ENCODE measurements around the gene RPE65. TPM values are rescaled to one million over a fixed set of nuclear protein-coding genes. Genes with fewer than 3 reads are reported as not detected.

RPE65 gene
- total RNA-seq, 1 donor from 2014 or later, result not detected

GRCh38 chr1:68460935-68461334, 11.2 kb upstream of the RPE65 start:
- Histone ChIP-seq H3K27ac (no peak overlapping the region), H3F3A (ENCODE audit: low read depth) (no peaks in the 10 kb centered on the region), H3K9ac (no peak overlapping the region), H3K4me2 (no peak overlapping the region), H4K20me1 (ENCODE audit: low read depth) (no peaks in the 10 kb centered on the region), H3K79me2 (ENCODE audit: low read depth) (no peaks in the 10 kb centered on the region), H3K4me3 (no peak overlapping the region), H3K27me3 (no peaks in the 10 kb centered on the region), H3K36me3 (no peaks in the 10 kb centered on the region), H3K4me1 (peaks cover 9% of the 10 kb centered on the region), H2AFZ (replicated peaks) (no peak overlapping the region), H3K9me3 (ENCODE audit: low read depth) (no peaks in the 10 kb centered on the region)
- peaks cover 16% of the 10 kb centered on the region for H3K9me3 Mint-ChIP-seq
- no peak for DNase-seq (ENCODE audit: low spot score)
- H3K27me3 Mint-ChIP-seq (ENCODE audit: insufficient read depth, low read depth), result no peaks in the 10 kb centered on the region
- no peak overlapping the region for H3K27ac Mint-ChIP-seq
- no peak for TF ChIP-seq EZH2phosphoT487 (IDR thresholded peaks at IDR 0.05)
- no peak for TF ChIP-seq CTCF (IDR thresholded peaks at IDR 0.05)
- TF ChIP-seq EZH2 (IDR thresholded peaks at IDR 0.05), result no peak
- peaks cover 7% of the 10 kb centered on the region for H3K36me3 Mint-ChIP-seq
- H3K4me1 Mint-ChIP-seq, result peaks cover 28% of the 10 kb centered on the region
- no peak overlapping the region for H3K4me3 Mint-ChIP-seq

- Mint-ChIP-seq H3K9me3 (peaks cover 16% of the 10 kb centered on the region), H3K27me3 (ENCODE audit: insufficient read depth, low read depth) (no peaks in the 10 kb centered on the region), H3K27ac (no peak overlapping the region), H3K4me3 (no peak overlapping the region), H3K36me3 (peaks cover 7% of the 10 kb centered on the region), H3K4me1 (peaks cover 18% of the 10 kb centered on the region)
- DNase-seq (ENCODE audit: low spot score), result no peak
- Histone ChIP-seq H3K4me3 (no peak overlapping the region), H3K4me2 (no peak overlapping the region), H3K27ac (no peak overlapping the region), H3K79me2 (ENCODE audit: low read depth) (no peaks in the 10 kb centered on the region), H3K27me3 (no peaks in the 10 kb centered on the region), H3K9me3 (ENCODE audit: low read depth) (no peaks in the 10 kb centered on the region), H3K36me3 (no peaks in the 10 kb centered on the region), H4K20me1 (ENCODE audit: low read depth) (no peaks in the 10 kb centered on the region), H3K9ac (no peak overlapping the region), H3K4me1 (peaks cover 2% of the 10 kb centered on the region), H3F3A (ENCODE audit: low read depth) (no peaks in the 10 kb centered on the region), H2AFZ (replicated peaks) (no peak overlapping the region)
- no peak for TF ChIP-seq CTCF (IDR thresholded peaks at IDR 0.05)
- no peak for TF ChIP-seq EZH2phosphoT487 (IDR thresholded peaks at IDR 0.05)
- no peak for TF ChIP-seq EZH2 (IDR thresholded peaks at IDR 0.05)
Observed at GRCh38 chr1:68459796-68460195, 10.0 kb upstream of the RPE65 start.

GRCh38 chr1:68459091-68459490, 9.3 kb upstream of the RPE65 start:
- no peaks in the 10 kb centered on the region for H3F3A ChIP-seq (ENCODE audit: low read depth)

More at GRCh38 chr1:68459091-68459490, 9.3 kb upstream of the RPE65 start:
- TF ChIP-seq CTCF (IDR thresholded peaks at IDR 0.05), result no peak
- TF ChIP-seq EZH2 (IDR thresholded peaks at IDR 0.05), result no peak
- TF ChIP-seq EZH2phosphoT487 (IDR thresholded peaks at IDR 0.05), result no peak
- H3K27ac Mint-ChIP-seq, result no peak overlapping the region
- H3K27me3 Mint-ChIP-seq (ENCODE audit: insufficient read depth, low read depth), result no peaks in the 10 kb centered on the region
- H3K9me3 ChIP-seq (ENCODE audit: low read depth), result no peaks in the 10 kb centered on the region
- no peaks in the 10 kb centered on the region for H3K79me2 ChIP-seq (ENCODE audit: low read depth)
- no peaks in the 10 kb centered on the region for H4K20me1 ChIP-seq (ENCODE audit: low read depth)
- H3K36me3 ChIP-seq, result no peaks in the 10 kb centered on the region
- H3K4me3 ChIP-seq, result no peak overlapping the region
- no peak overlapping the region for H3K4me2 ChIP-seq
- DNase-seq (ENCODE audit: low spot score), result no peak
- no peak overlapping the region for H3K27ac ChIP-seq
- H3K9ac ChIP-seq, result no peak overlapping the region
- H3K36me3 Mint-ChIP-seq, result peaks cover 3% of the 10 kb centered on the region
- peaks cover 13% of the 10 kb centered on the region for H3K4me1 Mint-ChIP-seq
- H3K9me3 Mint-ChIP-seq, result peaks cover 9% of the 10 kb centered on the region
- H3K4me3 Mint-ChIP-seq, result no peak overlapping the region
- no peaks in the 10 kb centered on the region for H3K4me1 ChIP-seq
- H3K27me3 ChIP-seq, result no peaks in the 10 kb centered on the region
- no peak overlapping the region for H2AFZ ChIP-seq (replicated peaks)

All from neural progenitor cell (in vitro differentiated cells).